ENCODE data around the gene OSBPL7.

The OSBPL7 gene

GRCh38 chr17:47840742-47841487 is 19.3 kb upstream of the OSBPL7 start, which contains the start of gene SCRN2:
Gene SCRN2, minus strand, starts transcription at chr17:47841273. Its CDS starts 430 bp downstream, at chr17:47840843.
- Histone ChIP-seq H4K20me1 (peaks cover under 1% of the 10 kb centered on the region; the same call in 1 of the 2 replicates), H3K4me3 (peak within 1 kb of the TSS; percentile 83), H3K4me1 (peaks cover 62% of the 10 kb centered on the region), H3K9me3 (no peaks in the 10 kb centered on the region), H3K36me3 (peaks cover 37% of the 10 kb centered on the region), H3K4me2 (peak within 1 kb of the TSS; percentile 86), H3K27ac (peak within 1 kb of the TSS; percentile 79), H3K27me3 (peaks cover 22% of the 10 kb centered on the region), H3K9ac (peak within 1 kb of the TSS; percentile 84)
- TF ChIP-seq Cebpa-rat (IDR thresholded peaks at IDR 0.05) = no peak

- H3K9me3 ChIP-seq = no peaks in the 10 kb centered on the region
- H3K36me3 ChIP-seq = peaks cover 44% of the 10 kb centered on the region
- no peak for TF ChIP-seq Cebpa-rat (IDR thresholded peaks at IDR 0.05)
- H3K9ac ChIP-seq = peak overlapping the region; percentile 84
- peaks cover 15% of the 10 kb centered on the region for H3K27me3 ChIP-seq
- peak overlapping the region; percentile 79 for H3K27ac ChIP-seq
- H3K4me3 ChIP-seq = peak overlapping the region; percentile 83
- H3K4me2 ChIP-seq = peak overlapping the region; percentile 86
- no peaks in the 10 kb centered on the region for H4K20me1 ChIP-seq
- H3K4me1 ChIP-seq = peaks cover 69% of the 10 kb centered on the region
Measured at GRCh38 chr17:47840001-47840741, 18.6 kb upstream of the OSBPL7 start.

GRCh38 chr17:47839071-47839470 is 17.5 kb upstream of the OSBPL7 start:
- TF ChIP-seq Cebpa-rat (IDR thresholded peaks at IDR 0.05) = no peak
- H3K36me3 ChIP-seq = peaks cover 45% of the 10 kb centered on the region
- H3K4me1 ChIP-seq = peaks cover 80% of the 10 kb centered on the region

GRCh38 chr17:47838636-47839035 is 17.0 kb upstream of the OSBPL7 start:
- Histone ChIP-seq H4K20me1 (no peaks in the 10 kb centered on the region), H3K9me3 (no peaks in the 10 kb centered on the region), H3K27me3 (no peaks in the 10 kb centered on the region), H3K27ac (no peak overlapping the region), H3K36me3 (peaks cover 45% of the 10 kb centered on the region), H3K4me3 (no peak overlapping the region), H3K4me2 (no peak overlapping the region), H3K9ac (no peak overlapping the region), H3K4me1 (peaks cover 84% of the 10 kb centered on the region)
- TF ChIP-seq Cebpa-rat (IDR thresholded peaks at IDR 0.05) = no peak

More at GRCh38 chr17:47839071-47839470, 17.5 kb upstream of the OSBPL7 start:
- H3K4me2 ChIP-seq = peak overlapping the region; percentile 86; the same call in 1 of the 2 replicates
- no peak overlapping the region for H3K4me3 ChIP-seq
- H3K27me3 ChIP-seq = peaks cover 4% of the 10 kb centered on the region
- H4K20me1 ChIP-seq = no peaks in the 10 kb centered on the region
- H3K9ac ChIP-seq = no peak overlapping the region
- H3K27ac ChIP-seq = no peak overlapping the region
- H3K9me3 ChIP-seq = no peaks in the 10 kb centered on the region

- TF ChIP-seq Cebpa-rat (IDR thresholded peaks at IDR 0.05) = no peak
- H3K27ac ChIP-seq = no peak overlapping the region
- H3K4me2 ChIP-seq = peak overlapping the region; percentile 65
- no peaks in the 10 kb centered on the region for H3K27me3 ChIP-seq
- H3K4me1 ChIP-seq = peaks cover 77% of the 10 kb centered on the region
- H3K9ac ChIP-seq = peak overlapping the region; percentile 49
- H3K36me3 ChIP-seq = peaks cover 45% of the 10 kb centered on the region
- H3K4me3 ChIP-seq = no peak overlapping the region
- H3K9me3 ChIP-seq = no peaks in the 10 kb centered on the region
- H4K20me1 ChIP-seq = no peaks in the 10 kb centered on the region
Measured at GRCh38 chr17:47837401-47838039, 15.9 kb upstream of the OSBPL7 start.

- H3K27me3 ChIP-seq = no peaks in the 10 kb centered on the region
- H3K4me2 ChIP-seq = peak overlapping the region; percentile 65
- 0 out of 2 replicates have a peak overlapping the region, but pooled peaks have one; percentile 4 for H3K27ac ChIP-seq
Measured at GRCh38 chr17:47836601-47837000, 15.0 kb upstream of the OSBPL7 start.

GRCh38 chr17:47834756-47835155 is 13.2 kb upstream of the OSBPL7 start:
- Histone ChIP-seq H3K4me2 (peak overlapping the region; percentile 65), H3K27ac (no peak overlapping the region), H3K36me3 (peaks cover 45% of the 10 kb centered on the region), H3K9ac (no peak overlapping the region), H3K27me3 (no peaks in the 10 kb centered on the region), H4K20me1 (0 out of 2 replicates have a peak, but pooled peaks cover 6% of the 10 kb centered on the region), H3K4me3 (no peak overlapping the region), H3K4me1 (peaks cover 78% of the 10 kb centered on the region), H3K9me3 (no peaks in the 10 kb centered on the region)
- no peak for TF ChIP-seq Cebpa-rat (IDR thresholded peaks at IDR 0.05)

More at GRCh38 chr17:47836601-47837000, 15.0 kb upstream of the OSBPL7 start:
- Histone ChIP-seq H3K9me3 (no peaks in the 10 kb centered on the region), H3K36me3 (peaks cover 45% of the 10 kb centered on the region), H3K9ac (peak overlapping the region; percentile 49; the same call in 1 of the 2 replicates), H3K4me3 (no peak overlapping the region), H4K20me1 (no peaks in the 10 kb centered on the region), H3K4me1 (peaks cover 80% of the 10 kb centered on the region)
- TF ChIP-seq Cebpa-rat (IDR thresholded peaks at IDR 0.05) = no peak

- Histone ChIP-seq H3K4me1 (peaks cover 65% of the 10 kb centered on the region), H3K4me2 (peak overlapping the region; percentile 92), H4K20me1 (0 out of 2 replicates have a peak, but pooled peaks cover 6% of the 10 kb centered on the region), H3K9me3 (no peaks in the 10 kb centered on the region), H3K9ac (peak overlapping the region; percentile 80), H3K4me3 (peak overlapping the region; percentile 77), H3K27ac (peak overlapping the region; percentile 75; the same call in 1 of the 2 replicates), H3K36me3 (peaks cover 39% of the 10 kb centered on the region), H3K27me3 (no peaks in the 10 kb centered on the region)
- TF ChIP-seq Cebpa-rat (IDR thresholded peaks at IDR 0.05) = no peak
Measured at GRCh38 chr17:47831934-47832327, 10.3 kb upstream of the OSBPL7 start.

Measured in BLaER1 (cell line).